GM18870 (cell line): ENCODE data around the gene PNMA8A.

ENCODE experiments used
- ATAC-seq: cut with Tn5 transposase; IDR thresholded peaks from one replicate; pipeline ENCODE4 v1.9.1; 2021; ENCODE audit warnings: moderate library complexity; ENCODE audit not compliant: unreplicated experiment

Gene PNMA8A

GRCh38 chr19:46431824-46432223, 39.5 kb downstream of the PNMA8A start:
- ATAC-seq = no peak

- no peak for ATAC-seq
These were observed 41.4 kb downstream of the PNMA8A start for GRCh38 chr19:46429999-46430398.

DNA sequence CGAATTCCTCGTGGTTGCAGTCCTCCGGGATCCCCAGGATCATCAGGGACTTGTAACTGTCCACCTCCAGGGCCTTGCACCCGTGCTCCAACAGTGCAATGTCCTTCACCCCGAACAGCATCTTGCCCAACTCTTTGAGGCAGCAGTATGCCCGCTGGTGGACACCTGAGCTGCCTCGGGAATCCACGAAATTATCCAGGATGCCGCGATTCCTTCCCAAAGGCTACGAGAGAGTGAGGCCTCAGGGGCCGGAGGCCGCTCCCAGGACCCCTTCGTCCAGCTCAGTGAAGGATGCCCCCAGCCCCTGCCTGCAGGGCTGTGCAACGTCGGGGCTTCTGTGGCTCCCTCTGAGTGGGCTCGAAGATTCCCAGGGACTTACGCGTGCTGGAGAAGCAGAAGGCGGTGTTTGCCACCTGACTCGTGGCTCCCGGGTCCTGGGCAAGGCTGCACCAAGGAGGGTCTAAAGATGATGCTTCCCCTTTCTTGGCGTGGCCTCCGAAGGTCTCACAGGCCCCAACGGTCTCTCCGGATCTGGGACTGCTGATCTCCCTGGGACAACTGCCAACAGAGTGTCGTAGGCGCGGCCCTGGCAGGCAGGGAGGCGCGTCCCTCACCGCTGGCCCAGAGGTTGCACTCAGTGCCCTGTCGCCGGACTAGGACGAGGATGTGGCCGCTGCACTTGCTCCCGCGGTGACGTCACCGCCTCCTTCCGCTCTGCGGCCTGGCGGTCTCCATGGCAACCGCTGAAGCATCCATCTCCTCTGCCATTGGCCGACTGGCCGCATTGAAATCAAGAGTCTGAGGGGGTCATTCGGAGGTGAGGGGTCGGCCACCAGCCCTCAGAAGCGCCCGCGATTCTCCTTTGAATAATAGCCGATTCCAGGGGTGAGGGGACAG, 42.9 kb downstream of the PNMA8A start, which contains the start of gene PNMA8C:
Gene PNMA8C, minus strand, starts transcription at position 698 of the 897 bp plus-strand sequence. Its CDS starts 577 bp downstream, at position 121.
- ATAC-seq = no peak

GRCh38 chr19:46427518-46428045, 43.8 kb downstream of the PNMA8A start:
- no peak for ATAC-seq

GRCh38 chr19:46426506-46427162, 44.7 kb downstream of the PNMA8A start:
- ATAC-seq = no peak

DNA sequence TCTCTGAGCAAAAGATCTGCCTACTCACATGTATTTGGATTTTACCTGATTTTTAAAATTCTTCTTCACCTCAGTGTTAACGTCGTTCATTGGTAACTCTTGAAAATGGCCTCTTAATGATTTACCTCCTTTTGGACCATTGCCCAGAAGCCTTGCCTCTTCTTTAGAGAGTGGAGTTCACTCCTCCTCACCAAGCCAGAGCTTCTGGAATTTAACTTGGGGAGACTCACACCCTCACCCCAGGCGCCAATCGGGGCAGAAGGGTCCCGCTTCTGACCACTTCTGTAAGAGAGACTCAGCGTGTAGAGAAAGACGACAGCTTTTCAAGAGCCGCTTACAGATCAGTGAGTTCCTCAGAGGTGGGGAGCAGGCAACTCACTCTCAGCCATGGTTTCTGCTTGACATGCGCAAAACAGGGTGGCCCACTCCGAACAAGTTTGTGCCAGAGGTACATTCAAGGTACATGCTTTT, 45.3 kb downstream of the PNMA8A start:
- ATAC-seq = no peak

GRCh38 chr19:46423188-46423587, 48.2 kb downstream of the PNMA8A start:
- ATAC-seq = no peak

DNA sequence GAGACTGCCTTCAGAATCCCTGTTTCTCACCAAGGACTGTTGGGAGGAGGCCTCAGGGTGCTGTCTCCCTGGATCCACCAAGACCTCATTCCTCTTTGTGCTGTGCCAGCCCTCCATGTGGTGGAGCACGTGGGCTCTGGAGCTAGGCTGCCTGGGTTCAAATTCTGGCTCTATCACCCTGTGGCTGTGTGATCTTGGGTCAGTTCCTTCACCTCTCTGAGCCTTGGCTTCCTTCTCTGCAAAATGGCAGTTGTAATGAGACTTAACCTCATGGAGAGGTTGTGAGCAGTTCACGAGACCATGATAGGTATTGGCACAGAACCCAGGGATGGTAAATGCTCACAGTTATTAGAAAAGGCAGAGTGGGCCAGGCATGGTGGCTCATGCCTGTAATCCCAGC, 49.0 kb downstream of the PNMA8A start:
- ATAC-seq = no peak

GRCh38 chr19:46420056-46420455, 51.3 kb downstream of the PNMA8A start:
- ATAC-seq = no peak
